Liver (tissue), 3 donors: Measurements from ENCODE around the gene COL12A1.

Experiments
- ATF3 ChIP-seq: IDR thresholded peaks from 2 replicates; pipeline ENCODE4 v1.6.1; 2016; ENCODE audit warnings: antibody characterized with exemption
- CTCF ChIP-seq: fragments of 150-350 bp; IDR thresholded peaks from 2 replicates; pipeline ENCODE4 v1.5.1; 2017; ENCODE audit warnings: improper control_type of control experiment, low read depth, low read length; ENCODE audit not compliant: missing input control
- GABPA ChIP-seq, 2 donors: IDR thresholded peaks in 1 of 2; conservative IDR thresholded peaks in 1 of 2; 2 replicates each; pipeline ENCODE4 v1.6.1; 2016; ENCODE audit warnings: antibody characterized with exemption in 2 of 2, mild to moderate bottlenecking in 1 of 2, moderate library complexity in 1 of 2
- JUND ChIP-seq, 2 donors: IDR thresholded peaks; 2 replicates each; pipeline ENCODE4 v1.6.1; 2016; ENCODE audit warnings: antibody characterized with exemption in 2 of 2
- RAD21 ChIP-seq, 2 donors: IDR thresholded peaks; 2 replicates each; pipeline ENCODE4 v1.6.1; 2016; ENCODE audit warnings: antibody characterized with exemption in 2 of 2, mild to moderate bottlenecking in 2 of 2
- SP1 ChIP-seq: IDR thresholded peaks from 2 replicates; pipeline ENCODE4 v1.6.1; 2018; ENCODE audit warnings: antibody characterized with exemption, mild to moderate bottlenecking
- TAF1 ChIP-seq: conservative IDR thresholded peaks from 2 replicates; pipeline ENCODE4 v1.6.1; 2016; ENCODE audit warnings: antibody characterized with exemption, mild to moderate bottlenecking
- ZBTB33 ChIP-seq: IDR thresholded peaks from 2 replicates; pipeline ENCODE4 v1.6.1; 2016; ENCODE audit warnings: antibody characterized with exemption
- TF ChIP-seq, protein P1 (sequence below): IDR thresholded peaks from 2 replicates; pipeline ENCODE4 v1.6.1; 2016; ENCODE audit warnings: antibody characterized with exemption
- TF ChIP-seq, protein P2 (sequence below): IDR thresholded peaks from 2 replicates; pipeline ENCODE4 v1.6.1; 2016; ENCODE audit warnings: antibody characterized with exemption, mild to moderate bottlenecking
- donor health status: healthy.
- donor health status: healthy.

- TF ChIP-seq GABPA (IDR thresholded peaks at IDR 0.05 in 1 of 2, conservative IDR thresholded peaks at IDR 0.05 in 1 of 2) (no peak), CTCF (no peak), JUND (IDR thresholded peaks at IDR 0.05) (no peak), ZBTB33 (no peak), SP1 (no peak), ATF3 (no peak), TAF1 (no peak), RAD21 (IDR thresholded peaks at IDR 0.05) (no peak)
- TF ChIP-seq, protein P1, sequence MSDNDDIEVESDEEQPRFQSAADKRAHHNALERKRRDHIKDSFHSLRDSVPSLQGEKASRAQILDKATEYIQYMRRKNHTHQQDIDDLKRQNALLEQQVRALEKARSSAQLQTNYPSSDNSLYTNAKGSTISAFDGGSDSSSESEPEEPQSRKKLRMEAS = no peak
- TF ChIP-seq, protein P2, sequence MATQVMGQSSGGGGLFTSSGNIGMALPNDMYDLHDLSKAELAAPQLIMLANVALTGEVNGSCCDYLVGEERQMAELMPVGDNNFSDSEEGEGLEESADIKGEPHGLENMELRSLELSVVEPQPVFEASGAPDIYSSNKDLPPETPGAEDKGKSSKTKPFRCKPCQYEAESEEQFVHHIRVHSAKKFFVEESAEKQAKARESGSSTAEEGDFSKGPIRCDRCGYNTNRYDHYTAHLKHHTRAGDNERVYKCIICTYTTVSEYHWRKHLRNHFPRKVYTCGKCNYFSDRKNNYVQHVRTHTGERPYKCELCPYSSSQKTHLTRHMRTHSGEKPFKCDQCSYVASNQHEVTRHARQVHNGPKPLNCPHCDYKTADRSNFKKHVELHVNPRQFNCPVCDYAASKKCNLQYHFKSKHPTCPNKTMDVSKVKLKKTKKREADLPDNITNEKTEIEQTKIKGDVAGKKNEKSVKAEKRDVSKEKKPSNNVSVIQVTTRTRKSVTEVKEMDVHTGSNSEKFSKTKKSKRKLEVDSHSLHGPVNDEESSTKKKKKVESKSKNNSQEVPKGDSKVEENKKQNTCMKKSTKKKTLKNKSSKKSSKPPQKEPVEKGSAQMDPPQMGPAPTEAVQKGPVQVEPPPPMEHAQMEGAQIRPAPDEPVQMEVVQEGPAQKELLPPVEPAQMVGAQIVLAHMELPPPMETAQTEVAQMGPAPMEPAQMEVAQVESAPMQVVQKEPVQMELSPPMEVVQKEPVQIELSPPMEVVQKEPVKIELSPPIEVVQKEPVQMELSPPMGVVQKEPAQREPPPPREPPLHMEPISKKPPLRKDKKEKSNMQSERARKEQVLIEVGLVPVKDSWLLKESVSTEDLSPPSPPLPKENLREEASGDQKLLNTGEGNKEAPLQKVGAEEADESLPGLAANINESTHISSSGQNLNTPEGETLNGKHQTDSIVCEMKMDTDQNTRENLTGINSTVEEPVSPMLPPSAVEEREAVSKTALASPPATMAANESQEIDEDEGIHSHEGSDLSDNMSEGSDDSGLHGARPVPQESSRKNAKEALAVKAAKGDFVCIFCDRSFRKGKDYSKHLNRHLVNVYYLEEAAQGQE = no peak
Measured at GRCh38 chr6:75169689-75170586, 35.9 kb downstream of the COL12A1 start.
